Muscle of leg (tissue), 16 donors: ENCODE results near the gene NAA40. TPM values are rescaled to one million over a fixed set of nuclear protein-coding genes. Genes with fewer than 3 reads are reported as not detected.
A peak's percentile ranks its signal among the peaks of the same experiment; 100 is the strongest.

Experiments
- DNase-seq: peaks from one replicate; pipeline ENCODE4 v3.0.0; 2013
- H3K27ac ChIP-seq: one replicate; pipeline ENCODE4 v1.5.1; 2013; ENCODE audit warnings: mild to moderate bottlenecking, low read length, control low read depth
- H3K27me3 ChIP-seq: one replicate; pipeline ENCODE4 v1.6.1; 2013; ENCODE audit warnings: low read length; ENCODE audit not compliant: control insufficient read depth, insufficient read depth
- H3K36me3 ChIP-seq: one replicate; pipeline ENCODE4 v1.6.1; 2013; ENCODE audit warnings: low read length; ENCODE audit not compliant: control insufficient read depth, insufficient read depth
- H3K4me1 ChIP-seq: one replicate; pipeline ENCODE4 v1.6.1; 2013; ENCODE audit warnings: low read length; ENCODE audit not compliant: control insufficient read depth, insufficient read depth
- H3K4me3 ChIP-seq: one replicate; pipeline ENCODE4 v1.5.1; 2013; ENCODE audit warnings: low read length, control low read depth
- H3K9me3 ChIP-seq: replicated peaks from 2 replicates; pipeline ENCODE4 v1.6.1; 2013; ENCODE audit warnings: low read depth, low read length; ENCODE audit not compliant: control insufficient read depth
- WGBS: methylation state at CpG from one replicate; pipeline ENCODE4 v1.1.5; 2013; ENCODE audit warnings: missing lambda C conversion rate; ENCODE audit not compliant: insufficient coverage; 5-methylcytosine and 5-hydroxymethylcytosine counted together
- long read RNA-seq, 11 donors: transcript quantifications; one replicate each; lab custom pipeline, GENCODE V29; 2026
- polyA plus RNA-seq, 8 donors: library from polyadenylated mRNA; unstranded; fragments of 120-200 nt; gene quantifications; one replicate each; pipeline versions ENCODE4 v1.2.1 to v1.2.3, GENCODE V29; 2013; ENCODE audit warnings: inconsistent platforms in 1 of 8, low replicate concordance in 1 of 8; ENCODE audit not compliant: insufficient read length in 8 of 8, insufficient read depth in 1 of 8
- total RNA-seq: library from RNA; stranded (reverse); fragments of 120-200 nt; gene quantifications from one replicate; pipeline ENCODE4 v1.2.4, GENCODE V29; 2013

Gene NAA40
- total RNA-seq (8.9 TPM), polyA plus RNA-seq (10 to 100 TPM; 14.5 to 18.4 (median 16.6) TPM)
- long read RNA-seq, donor 1, full-length matches to known transcripts, result 3 of 3 reads
- long read RNA-seq, donor 1, partial matches to known transcripts, result 0 of 3 reads
- long read RNA-seq, donor 1, other reads (novel, unspliced or antisense), result 0 of 3 reads
- long read RNA-seq, donor 2, partial matches to known transcripts, result 0 of 1 reads
- long read RNA-seq, donor 2, other reads (novel, unspliced or antisense), result 0 of 1 reads
- long read RNA-seq, donor 3, partial matches to known transcripts, result 0 of 3 reads
- long read RNA-seq, donor 3, other reads (novel, unspliced or antisense), result 0 of 3 reads
- long read RNA-seq, donor 4, partial matches to known transcripts, result 0 of 2 reads
- long read RNA-seq, donor 4, other reads (novel, unspliced or antisense), result 0 of 2 reads
- long read RNA-seq, donor 5, transcript NAA40-202 (8 exons, 3,664 nt), result major isoform, 6 of 8 reads
- long read RNA-seq, donor 5, partial matches to known transcripts, result 0 of 8 reads
- long read RNA-seq, donor 5, other reads (novel, unspliced or antisense), result 0 of 8 reads
- long read RNA-seq, donor 6, transcript NAA40-202 (8 exons, 3,664 nt), result major isoform, 5 of 7 reads
- long read RNA-seq, donor 6, partial matches to known transcripts, result 0 of 7 reads
- long read RNA-seq, donor 6, other reads (novel, unspliced or antisense), result 0 of 7 reads
- long read RNA-seq, donor 7, transcript NAA40-202 (8 exons, 3,664 nt), result major isoform, 7 of 7 reads
- long read RNA-seq, donor 7, partial matches to known transcripts, result 0 of 7 reads
- long read RNA-seq, donor 7, other reads (novel, unspliced or antisense), result 0 of 7 reads
- long read RNA-seq, donor 8, full-length matches to known transcripts, result 9 of 9 reads
- long read RNA-seq, donor 8, partial matches to known transcripts, result 0 of 9 reads
- long read RNA-seq, donor 8, other reads (novel, unspliced or antisense), result 0 of 9 reads
- long read RNA-seq, donor 9, transcript NAA40-202 (8 exons, 3,664 nt), result major isoform, 5 of 5 reads
- long read RNA-seq, donor 9, partial matches to known transcripts, result 0 of 5 reads
- long read RNA-seq, donor 9, other reads (novel, unspliced or antisense), result 0 of 5 reads
- long read RNA-seq, donor 10, partial matches to known transcripts, result 0 of 4 reads
- long read RNA-seq, donor 10, other reads (novel, unspliced or antisense), result 0 of 4 reads
- long read RNA-seq, donor 11, result 0 reads

- Histone ChIP-seq H3K4me1 (peaks cover 16% of the 10 kb centered on the region), H3K9me3 (no peaks in the 10 kb centered on the region), H3K27me3 (no peaks in the 10 kb centered on the region), H3K27ac (peak within 1 kb of the TSS; percentile 72), H3K36me3 (peaks cover 11% of the 10 kb centered on the region), H3K4me3 (peak within 1 kb of the TSS; percentile 84)
- WGBS, result under 1% methylated on average over 61 of the region's 92 CpGs
- DNase-seq, result peak; percentile 95
Observed at GRCh38 chr11:63938479-63939396, at the start of gene NAA40. Gene NAA40 (plus strand): TSS chr11:63939002. CDS start chr11:63939097, 95 bp downstream.

GRCh38 chr11:63889344-63889743 lies 49.5 kb upstream of the NAA40 start:
- no peaks in the 10 kb centered on the region for H3K27me3 ChIP-seq
- H3K27ac ChIP-seq, result no peak overlapping the region
- no peaks in the 10 kb centered on the region for H3K9me3 ChIP-seq
- WGBS, result 73% methylated on average over 6 of the region's 6 CpGs
- DNase-seq, result no peak
- H3K4me3 ChIP-seq, result no peak overlapping the region
- peaks cover 8% of the 10 kb centered on the region for H3K36me3 ChIP-seq
- peaks cover 21% of the 10 kb centered on the region for H3K4me1 ChIP-seq

GRCh38 chr11:63890368-63890767 lies 48.4 kb upstream of the NAA40 start:
- H3K9me3 ChIP-seq, result no peaks in the 10 kb centered on the region
- 88% methylated on average over 5 of the region's 7 CpGs for WGBS
- H3K27me3 ChIP-seq, result no peaks in the 10 kb centered on the region
- H3K27ac ChIP-seq, result no peak overlapping the region
- peaks cover 21% of the 10 kb centered on the region for H3K4me1 ChIP-seq
- no peak for DNase-seq
- H3K36me3 ChIP-seq, result peaks cover 13% of the 10 kb centered on the region
- H3K4me3 ChIP-seq, result no peak overlapping the region

- Histone ChIP-seq H3K27me3 (no peaks in the 10 kb centered on the region), H3K27ac (no peak overlapping the region), H3K4me3 (no peak overlapping the region), H3K36me3 (peaks cover 30% of the 10 kb centered on the region), H3K4me1 (peaks cover 21% of the 10 kb centered on the region), H3K9me3 (no peaks in the 10 kb centered on the region)
- WGBS, result 33% methylated on average over 2 of the region's 3 CpGs
- DNase-seq, result no peak
Observed at GRCh38 chr11:63892228-63892627, 46.6 kb upstream of the NAA40 start.

- no peaks in the 10 kb centered on the region for H3K9me3 ChIP-seq
- WGBS, result 100% methylated on average over 1 of the region's 6 CpGs
- H3K36me3 ChIP-seq, result peaks cover 41% of the 10 kb centered on the region
- H3K4me1 ChIP-seq, result peaks cover 10% of the 10 kb centered on the region
- H3K27ac ChIP-seq, result no peak overlapping the region
- no peak overlapping the region for H3K4me3 ChIP-seq
- DNase-seq, result no peak
- H3K27me3 ChIP-seq, result no peaks in the 10 kb centered on the region
Observed at GRCh38 chr11:63893355-63893754, 45.4 kb upstream of the NAA40 start.

- no peak overlapping the region for H3K4me3 ChIP-seq
- no peak for DNase-seq
- no peaks in the 10 kb centered on the region for H3K27me3 ChIP-seq
- 88% methylated on average over 2 of the region's 4 CpGs for WGBS
- no peaks in the 10 kb centered on the region for H3K4me1 ChIP-seq
- no peaks in the 10 kb centered on the region for H3K9me3 ChIP-seq
- no peak overlapping the region for H3K27ac ChIP-seq
- peaks cover 64% of the 10 kb centered on the region for H3K36me3 ChIP-seq
Observed at GRCh38 chr11:63896071-63896470, 42.7 kb upstream of the NAA40 start.

GRCh38 chr11:63897459-63898146 lies 41.2 kb upstream of the NAA40 start:
- Histone ChIP-seq H3K4me3 (no peak overlapping the region), H3K27me3 (no peaks in the 10 kb centered on the region), H3K36me3 (peaks cover 75% of the 10 kb centered on the region), H3K4me1 (no peaks in the 10 kb centered on the region), H3K9me3 (no peaks in the 10 kb centered on the region), H3K27ac (no peak overlapping the region)
- no peak for DNase-seq
- WGBS, result no CpG with 5 or more reads among the region's 10 CpGs

GRCh38 chr11:63901660-63902059 lies 37.1 kb upstream of the NAA40 start:
- no peak overlapping the region for H3K4me3 ChIP-seq
- H3K36me3 ChIP-seq, result peaks cover 97% of the 10 kb centered on the region
- H3K27ac ChIP-seq, result no peak overlapping the region
- 86% methylated on average over 1 of the region's 3 CpGs for WGBS
- no peaks in the 10 kb centered on the region for H3K27me3 ChIP-seq
- H3K4me1 ChIP-seq, result peaks cover 3% of the 10 kb centered on the region
- H3K9me3 ChIP-seq, result no peaks in the 10 kb centered on the region
- DNase-seq, result no peak

- 88% methylated on average over 14 of the region's 14 CpGs for WGBS
- Histone ChIP-seq H3K27me3 (no peaks in the 10 kb centered on the region), H3K27ac (no peak overlapping the region), H3K36me3 (peaks cover 88% of the 10 kb centered on the region), H3K9me3 (no peaks in the 10 kb centered on the region), H3K4me1 (peaks cover 22% of the 10 kb centered on the region), H3K4me3 (no peak overlapping the region)
- no peak for DNase-seq
Observed at GRCh38 chr11:63903884-63904283, 34.9 kb upstream of the NAA40 start.
